Astrocyte of the spinal cord (primary cell): ENCODE measurements around the gene PGAP3.

Source experiments
- DNase-seq: peaks from one replicate; pipeline ENCODE4 v3.0.0; 2011; ENCODE audit warnings: low read depth, low spot score
- H3K4me3 ChIP-seq: 2 replicates; pipeline ENCODE4 v1.5.1; 2011; ENCODE audit warnings: low read depth, mild to moderate bottlenecking, low read length, moderate library complexity
- in situ Hi-C: cut with HindIII; loops from 2 replicates; pipeline ENCODE4 v1.10.0; 2017; ENCODE audit warnings: low sequenced_read_pairs
- TF ChIP-seq, protein P1 (sequence below): IDR thresholded peaks from 2 replicates; pipeline ENCODE4 v1.5.1; 2012; ENCODE audit warnings: low read depth, mild to moderate bottlenecking, low read length, inconsistent platforms

The PGAP3 gene, protein sequence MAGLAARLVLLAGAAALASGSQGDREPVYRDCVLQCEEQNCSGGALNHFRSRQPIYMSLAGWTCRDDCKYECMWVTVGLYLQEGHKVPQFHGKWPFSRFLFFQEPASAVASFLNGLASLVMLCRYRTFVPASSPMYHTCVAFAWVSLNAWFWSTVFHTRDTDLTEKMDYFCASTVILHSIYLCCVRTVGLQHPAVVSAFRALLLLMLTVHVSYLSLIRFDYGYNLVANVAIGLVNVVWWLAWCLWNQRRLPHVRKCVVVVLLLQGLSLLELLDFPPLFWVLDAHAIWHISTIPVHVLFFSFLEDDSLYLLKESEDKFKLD

DNA sequence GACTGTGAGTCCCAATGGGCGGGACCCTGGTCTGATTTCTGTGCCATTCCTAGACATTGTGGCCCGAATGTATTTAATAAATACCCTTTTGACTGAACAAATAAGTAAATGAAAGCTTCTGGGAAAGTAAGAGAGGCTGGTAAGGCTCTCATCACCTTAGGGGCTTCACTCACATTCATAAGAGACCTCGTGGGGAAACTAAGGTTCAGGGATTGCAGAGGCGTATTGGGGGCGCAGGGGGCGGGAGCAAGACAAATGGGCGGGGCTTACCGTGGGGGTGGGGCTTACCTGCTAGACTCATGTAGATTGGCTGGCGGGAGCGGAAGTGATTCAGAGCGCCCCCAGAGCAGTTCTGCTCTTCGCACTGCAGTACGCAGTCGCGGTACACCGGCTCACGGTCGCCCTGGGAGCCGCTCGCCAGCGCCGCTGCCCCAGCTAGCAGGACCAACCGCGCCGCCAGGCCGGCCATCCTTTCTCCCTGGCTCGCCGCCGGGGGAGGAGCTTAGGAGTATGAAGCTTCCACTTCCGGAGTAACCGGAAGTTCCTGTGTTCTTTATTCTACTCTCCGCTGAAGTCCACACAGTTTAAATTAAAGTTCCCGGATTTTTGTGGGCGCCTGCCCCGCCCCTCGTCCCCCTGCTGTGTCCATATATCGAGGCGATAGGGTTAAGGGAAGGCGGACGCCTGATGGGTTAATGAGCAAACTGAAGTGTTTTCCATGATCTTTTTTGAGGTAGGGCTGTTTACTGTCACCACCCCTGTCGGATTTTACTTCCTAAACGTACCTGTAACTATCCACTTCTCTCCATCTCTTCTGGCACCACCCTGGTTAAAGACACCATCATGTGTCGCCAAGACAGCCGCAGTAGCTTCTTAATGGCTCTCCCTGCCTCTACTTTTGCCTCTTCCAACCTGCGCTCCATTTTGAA, at the start of gene PGAP3:
PGAP3 (minus strand) TSS at position 512 of the 929 bp plus-strand sequence; CDS start at position 469, 43 bp downstream.
- TF ChIP-seq, protein P1, sequence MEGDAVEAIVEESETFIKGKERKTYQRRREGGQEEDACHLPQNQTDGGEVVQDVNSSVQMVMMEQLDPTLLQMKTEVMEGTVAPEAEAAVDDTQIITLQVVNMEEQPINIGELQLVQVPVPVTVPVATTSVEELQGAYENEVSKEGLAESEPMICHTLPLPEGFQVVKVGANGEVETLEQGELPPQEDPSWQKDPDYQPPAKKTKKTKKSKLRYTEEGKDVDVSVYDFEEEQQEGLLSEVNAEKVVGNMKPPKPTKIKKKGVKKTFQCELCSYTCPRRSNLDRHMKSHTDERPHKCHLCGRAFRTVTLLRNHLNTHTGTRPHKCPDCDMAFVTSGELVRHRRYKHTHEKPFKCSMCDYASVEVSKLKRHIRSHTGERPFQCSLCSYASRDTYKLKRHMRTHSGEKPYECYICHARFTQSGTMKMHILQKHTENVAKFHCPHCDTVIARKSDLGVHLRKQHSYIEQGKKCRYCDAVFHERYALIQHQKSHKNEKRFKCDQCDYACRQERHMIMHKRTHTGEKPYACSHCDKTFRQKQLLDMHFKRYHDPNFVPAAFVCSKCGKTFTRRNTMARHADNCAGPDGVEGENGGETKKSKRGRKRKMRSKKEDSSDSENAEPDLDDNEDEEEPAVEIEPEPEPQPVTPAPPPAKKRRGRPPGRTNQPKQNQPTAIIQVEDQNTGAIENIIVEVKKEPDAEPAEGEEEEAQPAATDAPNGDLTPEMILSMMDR: no peak
- H3K4me3 ChIP-seq: peak within 1 kb of the TSS; percentile 76
- peak; percentile 96 for DNase-seq
- in situ Hi-C loops: no loop called here

DNA sequence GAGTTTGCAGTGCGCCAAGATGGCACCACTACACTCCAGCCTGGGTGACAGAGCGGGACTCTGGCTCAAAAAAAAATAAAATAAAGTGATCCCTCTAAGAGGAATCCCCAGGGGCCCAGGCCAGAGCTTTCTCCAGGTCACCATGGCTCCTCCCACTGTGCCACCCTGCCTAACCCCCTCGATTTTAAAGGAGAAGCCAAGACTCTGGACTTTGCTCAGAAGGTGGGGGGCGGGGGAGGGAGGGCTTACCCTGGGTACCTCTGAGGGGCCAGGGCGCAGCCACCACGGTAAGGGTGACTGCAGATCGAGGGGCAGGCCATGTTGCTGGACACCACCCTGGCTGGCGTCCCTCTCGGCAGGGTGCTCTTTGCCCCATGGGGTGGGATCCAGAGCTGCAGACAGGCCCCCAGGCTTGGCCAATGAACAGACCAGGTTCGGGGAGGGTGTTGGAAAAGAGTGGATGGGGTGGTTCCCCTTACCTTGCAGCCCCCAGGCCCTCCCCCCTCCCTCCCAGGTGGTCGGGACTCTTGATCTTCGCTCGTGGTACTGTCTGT, 49.4 kb upstream of the PGAP3 start:
- H3K4me3 ChIP-seq: no peak overlapping the region

DNA sequence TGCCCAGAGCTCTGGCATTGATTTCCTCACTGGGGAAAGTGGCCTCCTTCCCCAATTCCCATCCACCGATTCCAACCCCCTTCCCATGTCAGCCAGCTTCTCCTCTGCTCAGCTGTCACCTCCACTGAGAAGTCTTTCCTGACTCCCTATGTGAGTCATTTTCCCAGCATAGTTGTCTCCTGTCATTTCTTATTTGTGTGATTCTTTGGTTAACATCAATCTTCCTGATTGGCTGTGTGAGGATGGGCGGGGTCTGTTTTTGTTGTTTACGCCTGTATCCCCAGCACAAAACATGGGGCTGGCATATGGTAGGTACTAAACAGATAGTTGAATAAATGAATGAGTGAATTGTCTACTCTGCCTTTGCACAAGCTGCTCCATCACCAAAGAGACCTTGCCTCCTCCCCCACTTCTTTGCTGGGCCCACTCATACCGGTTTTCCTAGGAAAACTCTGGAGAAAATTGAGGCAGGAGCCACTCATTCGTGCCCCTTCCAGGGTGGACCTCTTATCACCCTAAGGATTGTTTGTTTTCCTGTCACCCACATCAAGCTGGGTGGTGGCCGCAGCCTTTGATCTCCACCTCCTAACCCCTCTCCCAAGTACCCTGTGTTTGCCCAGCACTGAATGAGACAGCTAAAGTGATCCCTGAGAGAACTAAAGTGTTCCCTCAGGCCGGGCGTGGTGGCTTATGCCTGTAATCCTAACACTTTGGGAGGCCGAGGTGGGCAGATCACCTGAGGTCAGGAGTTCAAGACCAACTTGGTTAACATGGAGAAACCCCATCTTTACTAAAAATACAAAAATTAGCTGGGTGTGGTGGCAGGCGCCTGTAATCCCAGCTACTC, 48.7 kb upstream of the PGAP3 start:
- no peak overlapping the region for H3K4me3 ChIP-seq
- in situ Hi-C loops: no loop called here
- TF ChIP-seq, protein P1: no peak
- no peak for DNase-seq

More for the DNA sequence above, 49.4 kb upstream of the PGAP3 start:
- TF ChIP-seq, protein P1: no peak
- in situ Hi-C loops: no loop called here
- DNase-seq: no peak

DNA sequence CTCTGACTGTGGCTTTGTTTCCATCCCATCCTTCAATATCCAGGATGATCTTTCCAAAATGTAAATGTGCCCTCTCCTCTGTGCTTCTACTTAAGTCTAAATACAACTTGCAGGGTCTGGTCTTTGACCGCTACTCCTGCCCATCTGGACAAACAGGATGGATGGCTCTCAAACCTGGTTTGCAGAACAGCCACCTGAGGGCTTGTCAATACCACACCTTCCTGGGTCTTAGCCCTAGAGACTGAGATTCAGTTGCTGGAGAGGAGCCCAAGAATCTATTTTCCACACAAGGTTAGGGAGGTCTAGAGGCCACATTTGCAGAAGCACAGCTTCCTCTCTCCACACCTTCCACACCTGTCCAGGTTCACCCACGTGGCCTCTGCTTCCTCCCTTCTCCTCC, 48.0 kb upstream of the PGAP3 start:
- in situ Hi-C loops: no loop called here
- no peak for DNase-seq
- no peak overlapping the region for H3K4me3 ChIP-seq
- TF ChIP-seq, protein P1: no peak

DNA sequence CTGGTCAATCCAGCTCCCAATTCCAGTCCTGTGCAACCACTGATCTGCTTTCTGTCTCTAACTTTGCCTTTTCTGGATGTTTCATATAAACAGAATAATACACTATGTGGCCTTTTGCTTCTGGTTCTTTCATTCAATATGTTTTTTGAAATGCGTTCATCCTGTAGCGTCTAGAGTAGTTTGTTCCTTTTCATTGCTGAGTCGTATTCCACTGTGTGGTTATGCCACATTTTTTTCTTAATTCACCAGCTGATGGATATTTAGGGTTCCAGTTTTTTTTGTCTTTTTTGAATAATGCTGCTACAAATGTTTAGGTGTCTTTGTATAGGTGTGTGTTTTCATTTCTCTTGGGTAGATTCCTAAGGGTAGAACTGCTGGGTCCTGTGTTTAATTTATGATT, 44.7 kb upstream of the PGAP3 start:
- no peak overlapping the region for H3K4me3 ChIP-seq
- no peak for DNase-seq
- in situ Hi-C loops: no loop called here
- TF ChIP-seq, protein P1: no peak
